CD4-positive, alpha-beta T cell treated with Interleukin-17A for 1 hour (primary cell): Measurements from ENCODE around the gene NMS.
"Not testable (repeated sequence)": the region's sequence is repeated elsewhere in the genome, so short reads cannot be mapped to it uniquely, and the experiment has no call there.

Experiments used
- DNase-seq: peaks from one replicate; pipeline ENCODE4 v3.0.0-alpha.2; 2020

NMS gene

GRCh38 chr2:100470182-100470581, at the start of gene NMS:
TSS of gene NMS (plus strand) at chr2:100470482. CDS start at chr2:100470489, 7 bp downstream.
- no peak for DNase-seq

DNA sequence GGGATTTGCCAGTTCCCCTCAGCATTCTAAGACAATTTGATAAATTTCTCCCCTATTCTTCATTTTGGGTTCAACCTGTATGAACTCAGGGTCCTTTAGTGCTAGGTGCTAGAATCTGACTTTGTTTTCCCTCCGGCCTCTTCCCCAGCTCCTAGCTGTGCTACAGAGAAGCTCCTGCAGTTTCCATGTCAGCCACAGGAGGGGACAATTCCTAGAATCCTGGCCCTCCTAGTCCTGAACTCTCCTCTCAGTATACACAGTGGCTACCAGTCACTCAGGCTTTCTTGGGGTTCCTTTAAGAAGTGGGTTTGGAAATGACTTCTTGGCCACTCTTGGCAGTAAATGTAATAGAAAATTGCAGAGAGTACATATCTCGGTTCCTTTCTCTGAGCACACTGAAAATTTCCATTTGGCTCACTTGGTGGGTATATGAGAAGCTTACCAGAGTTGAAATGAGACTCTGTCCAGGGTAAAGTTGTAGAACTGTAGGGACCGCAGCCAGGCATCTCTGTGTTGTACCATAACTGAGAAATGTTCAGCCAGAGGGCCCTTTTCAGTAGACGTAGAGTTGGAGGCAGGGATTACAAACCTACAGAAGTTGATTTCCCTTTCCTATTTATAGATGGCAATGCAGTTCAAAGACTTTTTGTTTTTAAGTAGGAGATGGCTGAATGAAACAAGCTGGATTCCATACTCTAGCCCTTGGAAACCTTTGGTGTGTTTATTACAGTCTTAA, 47.8 kb upstream of the NMS start:
- DNase-seq: no peak

GRCh38 chr2:100423631-100424030, 46.7 kb upstream of the NMS start:
- no peak for DNase-seq

DNA sequence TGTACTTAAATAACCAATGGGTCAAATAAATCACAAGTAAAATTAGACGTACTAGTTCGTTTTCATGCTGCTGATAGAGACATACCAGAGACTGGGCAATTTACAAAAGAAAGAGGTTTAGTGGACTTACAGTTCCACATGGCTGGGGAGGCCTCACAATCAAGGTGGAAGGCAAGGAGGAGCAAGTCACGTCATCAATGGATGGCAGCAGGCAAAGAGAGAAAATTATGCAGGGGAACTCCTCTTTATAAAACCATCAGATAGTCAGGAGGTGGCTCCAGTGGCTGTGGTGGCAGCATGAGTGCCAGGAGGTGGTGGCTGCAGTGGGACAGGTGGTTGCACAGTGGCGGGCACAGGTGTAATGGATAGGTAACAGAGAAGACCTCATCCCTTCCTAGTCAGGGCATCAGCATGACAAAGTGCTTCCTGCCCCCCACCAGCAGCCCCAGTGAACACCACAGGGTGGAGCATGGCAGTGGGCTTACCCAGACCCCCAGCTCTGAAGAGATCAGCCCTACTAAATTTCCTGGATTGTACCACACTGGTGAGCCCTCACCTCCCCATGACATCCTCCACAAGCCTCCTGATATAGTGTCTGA, 45.9 kb upstream of the NMS start:
- DNase-seq: no peak

- DNase-seq: no peak
Observed at GRCh38 chr2:100425107-100425506, 45.2 kb upstream of the NMS start.

- no peak for DNase-seq
Observed at GRCh38 chr2:100425573-100426383, 44.5 kb upstream of the NMS start.

DNA sequence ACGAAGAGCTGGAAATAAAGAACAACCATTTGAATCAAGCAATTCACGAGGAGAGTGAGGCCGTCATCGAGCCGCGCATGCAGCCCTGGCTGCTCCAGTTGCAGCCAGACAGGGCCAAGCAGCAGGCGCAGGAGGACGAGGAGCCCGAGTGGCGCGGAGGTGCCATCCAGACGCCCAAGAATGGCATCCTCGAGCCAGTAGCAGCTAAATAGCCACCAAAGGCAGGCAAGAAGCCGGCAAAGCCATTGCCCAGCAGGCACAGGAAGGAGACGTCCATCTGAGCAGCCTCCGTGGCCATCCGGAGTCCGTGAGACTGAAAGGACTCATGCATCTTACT, 43.9 kb upstream of the NMS start:
- no peak for DNase-seq

GRCh38 chr2:100427111-100427510, 43.2 kb upstream of the NMS start:
- DNase-seq: no peak

- peak; percentile 56 for DNase-seq
Observed at GRCh38 chr2:100427627-100428258, 42.5 kb upstream of the NMS start.

DNA sequence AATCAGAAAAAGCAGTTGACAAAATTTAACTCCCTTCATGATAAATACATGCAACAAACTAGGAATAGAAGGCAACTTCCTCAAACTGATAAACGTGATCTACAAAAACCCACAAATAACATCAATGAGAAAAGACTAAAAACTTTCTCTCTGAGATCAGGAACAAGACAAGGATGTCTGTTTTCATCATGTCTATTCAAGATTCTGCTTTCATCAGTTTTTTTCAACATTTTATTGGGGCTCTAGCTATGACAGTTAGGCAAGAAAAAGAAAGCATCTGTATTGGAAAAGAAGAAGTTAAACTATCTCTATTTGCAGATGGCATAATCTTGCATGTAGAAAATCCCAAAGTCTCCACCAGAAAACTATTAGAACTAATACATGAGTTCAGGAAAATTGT, 40.6 kb upstream of the NMS start:
- no peak for DNase-seq

DNA sequence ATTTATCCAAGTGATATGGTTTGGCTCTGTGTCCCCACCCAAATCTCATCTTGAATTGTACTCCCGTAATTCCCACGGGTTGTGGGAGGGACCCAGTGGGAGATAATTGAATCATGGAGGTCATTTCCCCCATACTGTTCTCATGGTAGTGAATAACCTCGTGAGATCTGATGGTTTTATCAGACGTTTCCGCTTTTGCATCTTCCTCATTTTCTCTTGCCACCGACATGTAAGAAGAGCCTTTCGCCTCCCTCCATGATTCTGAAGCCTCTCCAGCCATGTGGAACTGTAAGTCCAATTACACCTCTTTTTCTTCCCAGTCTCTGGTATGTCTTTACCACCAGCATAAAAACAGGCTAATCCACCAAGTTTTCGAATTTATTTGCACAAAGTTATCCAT, 32.5 kb upstream of the NMS start:
- no peak for DNase-seq

GRCh38 chr2:100446696-100447095, 23.6 kb upstream of the NMS start:
- DNase-seq: no peak

GRCh38 chr2:100451092-100451491, 19.2 kb upstream of the NMS start:
- no peak for DNase-seq

GRCh38 chr2:100451734-100452133, 18.5 kb upstream of the NMS start:
- DNase-seq: no peak

DNA sequence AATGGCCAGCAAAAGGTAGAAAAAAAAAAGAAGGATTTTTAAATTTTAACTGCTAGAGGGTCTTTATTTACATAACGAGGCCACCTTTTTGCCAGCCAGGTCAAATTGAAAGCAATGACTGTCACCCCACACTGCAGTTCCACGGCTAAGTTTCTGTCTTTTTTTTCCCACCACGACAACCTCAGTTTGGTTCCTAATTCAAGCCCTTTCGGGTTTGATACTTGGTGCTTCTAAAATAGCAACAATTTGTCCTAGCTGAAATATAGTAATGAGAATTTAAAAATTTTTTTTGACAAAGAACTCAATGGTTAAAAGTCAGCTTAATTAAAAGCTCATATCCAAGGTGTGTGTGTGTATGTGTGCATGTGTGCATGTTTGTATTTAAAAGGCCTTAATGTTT, 16.4 kb upstream of the NMS start:
- DNase-seq: no peak

DNA sequence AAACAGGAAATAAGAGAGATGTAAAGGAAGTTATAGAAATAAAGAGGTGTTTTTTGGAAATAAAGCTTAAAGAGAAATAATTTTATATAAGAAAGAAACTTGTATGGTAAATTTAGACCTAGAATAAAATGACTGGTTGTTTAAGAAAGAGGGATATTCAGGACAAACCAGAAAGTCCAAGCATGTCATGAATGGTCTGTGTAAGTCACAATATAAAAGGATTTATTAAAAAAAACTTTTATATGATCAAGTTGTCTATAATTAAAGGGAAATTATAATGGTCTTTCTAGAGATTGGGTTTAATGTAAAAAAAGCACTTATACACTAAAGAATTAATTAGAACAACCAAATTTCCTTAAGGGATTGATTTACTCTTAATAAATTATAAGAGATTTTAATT, 13.9 kb upstream of the NMS start:
- not testable (repeated sequence) for DNase-seq

GRCh38 chr2:100460904-100461530, 9.3 kb upstream of the NMS start:
- no peak for DNase-seq

DNA sequence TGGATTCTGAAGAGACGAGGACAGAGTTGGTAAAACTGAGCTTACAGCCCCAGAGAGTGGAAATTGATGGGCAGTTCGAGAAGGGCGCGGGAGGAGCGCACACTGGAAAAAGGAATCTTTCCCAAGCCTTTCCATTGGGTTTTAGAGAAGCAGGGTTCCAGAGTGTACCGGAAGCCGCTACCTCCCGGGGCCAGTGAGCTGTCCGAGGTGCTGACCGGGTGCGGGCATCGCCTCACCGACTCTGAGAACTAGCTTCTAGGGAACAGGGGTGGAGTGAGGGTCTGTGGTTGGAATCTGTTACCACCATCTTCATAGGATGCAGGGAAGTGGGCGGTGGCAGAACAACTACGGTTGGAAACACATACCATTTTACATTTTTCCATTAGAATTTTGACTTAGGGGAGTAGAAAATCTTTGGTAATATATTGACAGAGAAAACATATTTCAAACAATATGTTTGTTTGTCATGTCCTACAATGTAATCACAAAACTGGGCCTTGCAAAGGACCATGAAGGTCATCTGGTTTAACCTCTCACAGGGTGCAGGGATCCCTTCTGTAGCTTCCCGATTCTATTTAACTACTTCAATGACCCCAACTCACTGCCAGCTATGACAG, 724 bp downstream of the NMS start:
- no peak for DNase-seq

- no peak for DNase-seq
Observed at GRCh38 chr2:100476606-100477005, 6.3 kb downstream of the NMS start.

GRCh38 chr2:100482741-100483140, 12.5 kb downstream of the NMS start:
- no peak for DNase-seq

DNA sequence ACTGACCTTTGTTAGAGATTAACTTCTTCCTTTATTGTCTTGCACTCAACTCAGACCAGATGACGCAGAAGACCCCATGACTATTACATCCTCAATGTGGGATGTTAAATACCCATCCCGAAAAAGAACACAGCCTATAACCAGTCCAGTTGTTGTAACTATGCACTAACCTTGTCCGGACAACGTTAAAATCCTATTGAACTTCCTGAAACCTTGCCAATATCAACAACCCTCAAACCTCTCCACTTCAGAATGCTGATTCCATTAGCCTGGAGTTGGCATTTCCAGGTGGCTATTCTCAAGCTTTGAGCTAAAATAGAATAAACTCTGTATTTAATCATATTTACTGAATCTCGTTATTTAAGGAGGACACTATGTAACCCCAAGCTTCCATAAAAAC, 13.6 kb downstream of the NMS start:
- no peak for DNase-seq

GRCh38 chr2:100484390-100484789, 14.1 kb downstream of the NMS start:
- DNase-seq: no peak

- no peak for DNase-seq
Observed at GRCh38 chr2:100485396-100485795, 15.1 kb downstream of the NMS start.
